AG09319 (cell line): Measurements from ENCODE around the gene GPRC6A.
"Not testable (repeated sequence)": the region's sequence is repeated elsewhere in the genome, so short reads cannot be mapped to it uniquely, and the experiment has no call there.

Experiments used
- DNase-seq: peaks from one replicate; pipeline ENCODE4 v3.0.0-alpha.2; 2010; ENCODE audit warnings: low read depth; ENCODE audit errors: extremely low read depth
- CTCF ChIP-seq: IDR thresholded peaks from 2 replicates; pipeline ENCODE4 v1.5.1; 2011; ENCODE audit warnings: low read depth, mild to moderate bottlenecking, inconsistent platforms, low read length, moderate library complexity

The GPRC6A gene

GRCh38 chr6:116859264-116859663 is 30.4 kb upstream of the GPRC6A start:
- no peak for DNase-seq
- TF ChIP-seq CTCF, result no peak

- no peak for TF ChIP-seq CTCF
Observed at GRCh38 chr6:116858060-116858459, 29.2 kb upstream of the GPRC6A start.

GRCh38 chr6:116847227-116847626 is 18.3 kb upstream of the GPRC6A start:
- no peak for DNase-seq

More at GRCh38 chr6:116858060-116858459, 29.2 kb upstream of the GPRC6A start:
- no peak for DNase-seq

GRCh38 chr6:116842459-116842858 is 13.6 kb upstream of the GPRC6A start:
- TF ChIP-seq CTCF, result no peak
- no peak for DNase-seq

More at GRCh38 chr6:116847227-116847626, 18.3 kb upstream of the GPRC6A start:
- no peak; the same call in none of the 2 replicates for TF ChIP-seq CTCF

- no peak for DNase-seq
- TF ChIP-seq CTCF, result no peak
Observed at GRCh38 chr6:116840091-116840490, 11.2 kb upstream of the GPRC6A start.

- DNase-seq, result no peak
- no peak for TF ChIP-seq CTCF
Observed at GRCh38 chr6:116836606-116837342, 7.9 kb upstream of the GPRC6A start.

- not testable (repeated sequence) for DNase-seq
Observed at GRCh38 chr6:116834526-116834925, 5.6 kb upstream of the GPRC6A start.
